OCI-LY3 (cell line): ENCODE measurements around the gene DDX39B.
"Not testable (repeated sequence)": the region's sequence is repeated elsewhere in the genome, so short reads cannot be mapped to it uniquely, and the experiment has no call there.

ENCODE experiments used
- H2AFZ ChIP-seq: fragments of 200-600, 300-600 bp; shearing (Covaris generic); 2 replicates; pipeline ENCODE4 v1.6.0; 2014; ENCODE audit warnings: antibody characterized with exemption, low read depth, low read length
- H3K27ac ChIP-seq: fragments of 200-600, 300-600 bp; sonication (generic); 2 replicates; pipeline ENCODE4 v1.5.1; 2014; ENCODE audit warnings: mild to moderate bottlenecking, low read length, moderate library complexity, mixed read lengths
- H3K27me3 ChIP-seq: fragments of 200-600, 300-600 bp; sonication (generic); 2 replicates; pipeline ENCODE4 v1.6.1; 2014; ENCODE audit warnings: low read depth, low read length, mixed read lengths
- H3K36me3 ChIP-seq: fragments of 200-600, 300-600 bp; sonication (generic); replicated peaks from 2 replicates; pipeline ENCODE3; 2014; ENCODE audit warnings: low read depth, low read length, mixed read lengths
- H3K4me1 ChIP-seq: fragments of 300-600, 200-600 bp; sonication (generic); 2 replicates; pipeline ENCODE4 v1.6.1; 2014; ENCODE audit warnings: low read length, mixed read lengths
- H3K4me2 ChIP-seq: fragments of 200-600, 300-600 bp; sonication (generic); 2 replicates; pipeline ENCODE4 v1.6.1; 2014; ENCODE audit warnings: low read length, mixed read lengths
- H3K4me3 ChIP-seq: fragments of 300-600, 200-600 bp; sonication (generic); 2 replicates; pipeline ENCODE4 v1.5.1; 2014; ENCODE audit warnings: antibody characterized with exemption, mild to moderate bottlenecking, low read length, moderate library complexity
- H3K79me2 ChIP-seq: fragments of 300-600, 200-600 bp; shearing (Covaris generic); 2 replicates; pipeline ENCODE4 v1.6.1; 2014; ENCODE audit warnings: mild to moderate bottlenecking, low read length, mixed read lengths
- H3K9ac ChIP-seq: fragments of 300-600, 200-600 bp; shearing (Covaris generic); 2 replicates; pipeline ENCODE4 v1.6.0; 2014; ENCODE audit warnings: mild to moderate bottlenecking, low read length, moderate library complexity
- H3K9me3 ChIP-seq: fragments of 200-600, 300-600 bp; shearing (Covaris generic); 2 replicates; pipeline ENCODE4 v1.6.1; 2014; ENCODE audit warnings: low read length, mixed read lengths; ENCODE audit not compliant: insufficient read depth
- H4K20me1 ChIP-seq: fragments of 200-600, 300-600 bp; sonication (generic); 2 replicates; pipeline ENCODE4 v1.6.1; 2016; ENCODE audit warnings: low read length, mixed read lengths; ENCODE audit not compliant: insufficient read depth
- CTCF ChIP-seq: fragments of 200-600, 300-600 bp; sonication (generic); IDR thresholded peaks from 2 replicates; pipeline ENCODE4 v1.5.1; 2014; ENCODE audit warnings: antibody characterized with exemption, low read length, low read depth
- EZH2phosphoT487 ChIP-seq: fragments of 200-600 bp; shearing (Covaris generic); IDR thresholded peaks from 2 replicates; pipeline ENCODE4 v1.6.1; 2018; ENCODE audit warnings: antibody characterized with exemption, mixed run types, low read depth

The DDX39B gene

GRCh38 chr6:31541658-31542521, at the start of gene DDX39B:
TSS of gene DDX39B (minus strand) at chr6:31542003. CDS start at chr6:31540532, 1,471 bp downstream.
- Histone ChIP-seq H3K9me3 (no peaks in the 10 kb centered on the region), H3K4me2 (peak within 1 kb of the TSS; percentile 88), H2AFZ (peak within 1 kb of the TSS; percentile 68; the same call in 1 of the 2 replicates), H3K36me3 (peaks cover 26% of the 10 kb centered on the region), H3K4me3 (peak within 1 kb of the TSS; percentile 98), H3K27me3 (no peaks in the 10 kb centered on the region), H3K79me2 (peaks cover 58% of the 10 kb centered on the region), H4K20me1 (peaks cover 33% of the 10 kb centered on the region), H3K4me1 (peaks cover 27% of the 10 kb centered on the region), H3K9ac (peak within 1 kb of the TSS; percentile 96), H3K27ac (peak within 1 kb of the TSS; percentile 85)
- TF ChIP-seq CTCF, result no peak
- no peak for TF ChIP-seq EZH2phosphoT487

- not testable (repeated sequence) for H4K20me1 ChIP-seq
Measured at GRCh38 chr6:31590691-31591090, 48.9 kb upstream of the DDX39B start.

DNA sequence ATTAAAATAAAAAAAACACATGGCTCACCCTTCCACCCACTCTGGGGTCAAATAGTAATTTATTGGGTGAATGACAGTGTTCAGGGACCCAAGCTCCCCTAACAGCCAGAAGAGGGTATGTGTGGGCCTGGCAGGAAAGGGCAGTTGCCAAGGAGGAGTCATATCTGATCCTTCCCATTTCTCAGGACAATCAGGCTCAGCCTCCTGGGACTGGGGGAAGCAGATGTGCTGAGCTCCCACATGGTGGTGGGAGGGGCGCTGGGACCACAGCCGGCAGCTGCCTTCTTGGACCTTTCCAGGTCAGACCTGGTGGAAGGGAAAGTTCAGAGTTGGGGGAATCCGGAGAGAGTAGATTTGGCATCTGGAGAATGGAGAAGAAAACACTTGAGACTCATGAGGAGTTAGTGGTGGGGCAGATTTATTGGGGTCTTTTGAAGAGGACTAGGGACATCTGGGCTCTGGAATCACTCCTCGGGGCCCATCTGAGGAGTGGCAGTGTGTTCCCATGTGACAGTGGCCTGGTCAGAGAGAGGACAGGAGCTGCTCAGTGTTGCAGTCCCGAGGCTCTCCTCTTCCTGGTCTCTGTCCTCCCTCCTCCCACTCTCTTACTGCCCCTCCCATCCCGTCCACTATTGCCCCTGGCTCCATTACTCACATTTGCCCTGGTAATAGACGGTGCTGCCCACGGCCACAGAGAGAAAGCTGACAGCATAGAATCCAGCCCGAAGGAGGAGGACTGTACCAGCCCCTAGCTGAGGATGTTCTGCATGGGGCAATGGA, 47.3 kb upstream of the DDX39B start:
- Histone ChIP-seq H3K9ac (no peak overlapping the region), H3K36me3 (no peaks in the 10 kb centered on the region), H2AFZ (no peak overlapping the region), H3K4me3 (no peak overlapping the region), H3K9me3 (no peaks in the 10 kb centered on the region), H3K4me1 (peaks cover 37% of the 10 kb centered on the region), H3K27me3 (no peaks in the 10 kb centered on the region), H3K27ac (no peak overlapping the region), H3K4me2 (no peak overlapping the region), H4K20me1 (no peaks in the 10 kb centered on the region), H3K79me2 (peaks cover under 1% of the 10 kb centered on the region; the same call in 1 of the 2 replicates)
- no peak for TF ChIP-seq EZH2phosphoT487
- no peak for TF ChIP-seq CTCF

More at GRCh38 chr6:31590691-31591090, 48.9 kb upstream of the DDX39B start:
- not testable (repeated sequence) for H2AFZ ChIP-seq, H3K27me3 ChIP-seq, H3K79me2 ChIP-seq, H3K4me3 ChIP-seq, H3K4me2 ChIP-seq, H3K27ac ChIP-seq, H3K9ac ChIP-seq, H3K36me3 ChIP-seq, H3K9me3 ChIP-seq
- H3K4me1 ChIP-seq, result peaks cover 23% of the 10 kb centered on the region

- Histone ChIP-seq H4K20me1 (no peaks in the 10 kb centered on the region), H3K36me3 (no peaks in the 10 kb centered on the region), H3K79me2 (peaks cover 6% of the 10 kb centered on the region), H3K27me3 (no peaks in the 10 kb centered on the region), H3K4me2 (no peak overlapping the region; the same call in 1 of the 2 replicates), H3K4me3 (no peak overlapping the region), H3K9ac (no peak overlapping the region; the same call in 1 of the 2 replicates), H2AFZ (no peak overlapping the region), H3K4me1 (peaks cover 38% of the 10 kb centered on the region), H3K9me3 (no peaks in the 10 kb centered on the region), H3K27ac (no peak overlapping the region)
- TF ChIP-seq EZH2phosphoT487 (no peak), CTCF (no peak)
Measured at GRCh38 chr6:31587791-31588777, 46.3 kb upstream of the DDX39B start.
